GM19324 (cell line): ENCODE data around the gene SHD.
"Not testable (repeated sequence)": the region's sequence is repeated elsewhere in the genome, so short reads cannot be mapped to it uniquely, and the experiment has no call there.

Source experiments
- ATAC-seq: cut with Tn5 transposase; IDR thresholded peaks from one replicate; pipeline ENCODE4 v1.9.1; 2021; ENCODE audit warnings: mild to moderate bottlenecking, moderate library complexity; ENCODE audit not compliant: unreplicated experiment, low FRiP score

Gene SHD

DNA sequence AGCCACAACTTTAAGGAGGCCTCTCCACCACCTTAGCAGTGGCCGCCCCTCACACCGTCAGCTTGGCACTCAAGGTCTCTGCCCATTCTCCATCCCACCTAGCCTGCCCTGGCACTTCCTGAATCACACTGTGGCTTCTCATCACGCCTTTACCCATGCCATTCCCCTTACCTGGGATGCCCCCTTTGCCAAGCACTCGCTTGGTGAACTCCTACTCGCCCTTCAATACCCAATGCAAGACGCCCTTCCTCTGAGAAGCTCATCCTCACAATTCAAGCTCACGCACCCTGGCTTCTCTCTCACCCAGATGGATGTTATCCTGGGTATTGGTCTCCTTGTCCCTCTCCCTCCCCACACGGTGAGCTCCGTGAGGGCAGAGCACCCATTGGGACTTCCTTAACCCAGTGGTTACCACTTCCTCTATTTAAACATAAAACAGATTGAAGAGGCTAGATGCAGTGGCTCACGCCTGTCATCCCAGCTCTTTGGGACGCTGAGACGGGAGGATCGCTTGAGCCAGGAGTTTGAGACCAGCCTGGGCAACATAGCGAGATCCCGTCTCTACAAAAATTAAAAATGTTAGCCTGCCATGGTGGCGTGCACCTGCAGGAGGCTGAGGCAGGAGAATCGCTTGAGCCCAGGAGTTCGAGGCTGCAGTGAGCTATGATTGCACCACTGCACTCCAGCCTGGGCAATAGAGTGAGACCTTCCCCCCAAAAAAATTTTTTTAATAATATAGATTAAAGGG lies 12.6 kb upstream of the SHD start:
- ATAC-seq, result no peak

- no peak for ATAC-seq
These were observed 11.8 kb upstream of the SHD start for GRCh38 chr19:4267101-4267900.

DNA sequence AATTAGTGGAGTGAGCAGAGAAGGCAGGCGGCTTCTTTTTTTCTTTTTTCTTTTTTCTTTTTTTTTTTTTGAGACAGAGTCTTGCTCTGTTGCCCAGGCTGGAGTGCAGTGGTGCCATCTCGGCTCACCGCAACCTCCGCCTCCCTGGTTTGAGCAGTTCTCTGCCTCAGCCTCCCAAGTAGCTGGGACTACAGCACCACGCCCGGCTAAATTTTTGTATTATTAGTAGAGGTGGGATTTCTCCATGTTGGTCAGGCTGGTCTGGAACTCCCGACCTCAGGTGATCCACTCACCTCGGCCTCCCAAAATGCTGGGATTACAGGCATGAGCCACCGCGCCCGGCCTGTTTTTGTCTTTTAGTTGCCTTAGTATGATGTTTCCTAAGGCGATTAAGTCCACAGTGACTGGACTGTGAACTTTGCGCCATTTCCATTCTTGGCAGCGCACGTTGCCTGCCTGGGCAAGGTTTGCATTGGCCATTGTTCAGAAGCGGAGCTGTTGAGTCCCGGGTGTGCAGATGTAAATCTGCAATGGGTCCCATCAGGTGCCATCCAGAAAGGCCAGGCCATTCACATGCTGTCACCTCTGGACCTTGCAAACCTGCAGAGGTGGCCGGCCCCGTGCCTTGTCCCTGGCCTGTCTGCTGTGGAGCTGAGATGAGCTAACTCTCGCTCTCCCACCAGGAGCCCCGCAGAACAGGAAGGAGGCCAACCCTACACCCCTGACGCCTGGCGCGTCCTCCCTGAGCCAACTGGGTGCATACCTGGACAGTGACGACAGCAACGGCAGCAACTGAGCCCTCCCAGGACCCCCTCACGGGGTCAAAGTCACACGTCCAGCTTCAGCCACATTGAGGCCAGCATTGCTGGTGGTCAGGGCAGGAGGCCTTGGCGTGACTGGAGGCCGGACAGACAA lies 10.9 kb upstream of the SHD start:
- ATAC-seq, result no peak

- no peak for ATAC-seq
These were observed 10.1 kb upstream of the SHD start for GRCh38 chr19:4268816-4269430.

DNA sequence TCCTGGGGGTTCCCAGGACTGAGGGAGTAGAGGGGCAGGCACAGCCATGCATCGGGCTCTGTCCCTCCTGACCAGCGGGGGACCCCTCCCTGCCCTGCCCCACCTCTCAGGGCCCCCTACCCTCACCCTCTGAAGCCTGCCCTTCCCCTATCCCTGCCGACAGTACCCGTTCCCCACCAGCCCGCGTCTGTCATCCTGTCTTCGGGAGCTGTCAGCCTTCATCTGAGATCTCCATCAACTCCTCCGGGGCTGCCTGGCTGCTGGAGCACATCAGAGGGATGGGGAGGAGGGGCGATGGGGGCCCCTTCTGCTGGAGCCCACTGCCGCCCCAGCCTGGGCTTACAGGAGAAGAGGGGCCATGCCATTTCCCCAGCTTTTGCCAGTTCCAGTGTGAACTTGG lies 6.2 kb upstream of the SHD start:
- ATAC-seq, result no peak

GRCh38 chr19:4274321-4274686 lies 4.8 kb upstream of the SHD start:
- not testable (repeated sequence) for ATAC-seq

DNA sequence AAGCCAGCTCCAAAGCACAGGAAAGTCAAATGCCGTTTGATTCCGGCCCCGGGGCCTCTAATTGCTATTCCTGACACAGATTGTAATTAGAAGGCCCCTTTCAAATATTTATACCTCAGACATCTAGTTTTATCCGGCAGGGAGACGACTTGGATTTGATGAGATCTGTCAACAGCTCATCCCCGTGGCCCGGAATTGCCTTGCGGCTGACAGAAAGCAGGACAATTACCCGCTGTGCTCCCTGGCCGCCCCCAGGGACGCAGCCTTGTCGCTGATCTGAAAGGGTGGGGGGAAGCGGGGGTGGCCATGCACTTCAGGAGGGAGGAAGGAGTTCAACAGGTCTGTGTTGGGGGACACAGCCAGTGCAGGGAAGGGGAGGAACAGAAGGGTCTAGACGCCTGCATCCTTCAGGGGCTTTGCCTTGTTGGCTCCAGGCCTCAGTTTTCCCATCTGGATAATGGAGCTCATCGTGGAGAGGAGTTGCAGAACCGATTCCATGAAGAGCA lies 1.8 kb upstream of the SHD start:
- ATAC-seq, result no peak

- no peak for ATAC-seq
These were observed 1.1 kb upstream of the SHD start for GRCh38 chr19:4278010-4278409.

- no peak for ATAC-seq
These were observed 132 bp downstream of the SHD start for GRCh38 chr19:4279267-4279529.

DNA sequence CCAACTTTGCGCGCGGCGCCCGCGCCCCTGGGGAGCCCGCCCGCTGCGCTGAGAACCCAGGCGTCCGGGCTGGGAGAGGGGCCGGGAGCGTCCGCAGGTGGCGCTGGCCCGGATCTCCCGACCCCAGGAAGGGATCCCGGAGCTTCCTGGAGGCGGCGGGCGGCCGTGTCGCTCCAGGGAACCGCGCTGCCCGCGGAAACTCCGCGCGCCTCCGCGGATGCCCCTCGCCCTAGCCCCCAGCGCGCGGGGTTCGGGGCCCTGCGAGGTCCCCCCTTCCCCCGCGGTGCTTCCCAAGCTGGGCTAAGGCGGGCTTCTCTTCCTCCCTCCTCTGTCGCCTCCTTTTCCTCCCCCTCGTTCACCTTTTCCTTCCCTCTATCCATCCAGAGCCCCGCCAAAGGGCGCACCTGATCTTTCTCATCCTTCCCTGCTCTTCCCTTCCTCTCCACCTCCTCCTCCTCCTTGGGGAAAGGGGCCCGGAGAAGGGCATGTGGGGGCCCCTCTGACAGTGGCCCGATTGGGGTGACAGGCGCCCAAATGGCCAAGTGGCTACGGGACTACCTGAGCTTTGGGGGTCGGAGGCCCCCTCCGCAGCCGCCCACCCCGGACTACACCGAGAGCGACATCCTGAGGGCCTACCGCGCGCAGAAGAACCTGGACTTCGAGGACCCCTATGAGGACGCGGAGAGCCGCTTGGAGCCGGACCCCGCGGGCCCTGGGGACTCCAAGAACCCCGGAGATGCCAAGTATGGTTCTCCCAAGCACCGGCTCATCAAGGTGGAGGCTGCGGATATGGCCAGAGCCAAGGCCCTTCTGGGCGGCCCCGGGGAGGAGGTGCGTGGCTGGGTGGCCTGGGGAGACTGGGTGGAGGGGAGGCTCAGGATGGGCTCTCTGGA lies 710 bp downstream of the SHD start:
- ATAC-seq, result no peak

GRCh38 chr19:4284176-4284958 lies 5.3 kb downstream of the SHD start:
- ATAC-seq, result no peak

DNA sequence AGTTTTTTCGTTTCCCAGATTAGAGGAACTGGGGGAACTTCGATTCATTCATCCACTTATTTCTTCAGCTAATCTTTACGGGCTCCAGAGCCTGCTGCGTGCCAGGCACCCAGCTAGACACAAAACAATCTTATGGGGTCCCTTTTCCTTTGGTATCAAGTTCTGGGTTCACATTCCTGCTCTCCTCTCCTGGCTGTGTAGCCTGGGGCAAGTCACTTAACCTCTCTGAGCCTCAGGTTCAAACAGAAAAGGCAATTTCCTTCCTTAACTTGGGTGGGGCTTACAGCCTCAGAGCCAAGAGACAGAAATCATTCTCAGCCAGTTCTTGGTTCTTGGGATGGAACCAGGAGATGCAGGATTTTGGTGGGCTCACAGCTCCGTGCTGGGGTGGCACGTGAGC lies 5.9 kb downstream of the SHD start:
- no peak for ATAC-seq

GRCh38 chr19:4286141-4286540 lies 7.1 kb downstream of the SHD start:
- ATAC-seq, result not testable (repeated sequence)

GRCh38 chr19:4288091-4288777 lies 9.2 kb downstream of the SHD start:
- no peak for ATAC-seq

DNA sequence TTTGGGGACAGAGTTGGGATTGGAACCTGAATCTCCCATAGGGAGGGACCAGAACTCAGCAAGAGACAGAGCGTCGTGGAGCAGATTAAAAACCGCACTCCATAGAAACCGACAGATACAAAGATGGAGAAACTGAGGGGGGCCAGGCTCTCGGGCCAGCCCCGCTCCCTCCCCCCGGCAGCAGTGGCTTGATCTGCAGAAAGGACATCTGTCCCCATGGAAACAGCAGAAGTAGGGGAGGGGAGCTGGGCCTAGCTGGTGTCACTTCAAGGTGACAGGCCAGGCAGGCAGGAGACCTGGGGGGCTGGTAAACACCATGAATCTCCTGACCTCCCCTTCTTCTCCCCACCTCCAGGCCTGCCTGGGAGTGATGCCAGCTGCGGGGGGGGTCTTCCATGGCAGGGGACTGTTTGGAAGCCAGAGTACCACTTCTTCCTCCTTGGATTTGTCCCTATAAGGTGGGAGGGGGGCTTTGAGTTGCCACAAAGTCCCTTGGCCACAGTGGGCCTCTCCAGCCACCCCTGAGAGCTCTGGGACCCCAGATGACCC lies 12.2 kb downstream of the SHD start:
- no peak for ATAC-seq

DNA sequence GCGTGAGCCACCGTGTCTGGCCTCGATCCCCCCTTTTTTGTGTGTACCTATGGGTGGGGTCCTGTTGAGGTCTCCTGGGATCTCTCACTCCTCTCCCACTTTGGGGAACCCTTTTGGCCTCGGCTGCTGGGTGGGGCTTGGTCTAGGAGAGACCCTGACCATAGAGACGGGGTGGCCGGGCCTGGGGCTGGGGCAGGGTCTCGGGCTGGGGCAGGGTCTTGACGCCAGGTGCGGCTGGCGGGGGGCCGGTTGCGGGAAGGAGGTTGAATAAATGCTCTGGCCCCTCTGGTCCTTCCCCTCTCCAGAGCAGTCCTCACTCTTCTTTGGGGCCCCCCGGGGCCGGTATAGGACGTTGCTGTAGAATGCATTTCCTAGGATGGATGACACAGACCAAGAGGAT lies 13.4 kb downstream of the SHD start:
- ATAC-seq, result no peak

DNA sequence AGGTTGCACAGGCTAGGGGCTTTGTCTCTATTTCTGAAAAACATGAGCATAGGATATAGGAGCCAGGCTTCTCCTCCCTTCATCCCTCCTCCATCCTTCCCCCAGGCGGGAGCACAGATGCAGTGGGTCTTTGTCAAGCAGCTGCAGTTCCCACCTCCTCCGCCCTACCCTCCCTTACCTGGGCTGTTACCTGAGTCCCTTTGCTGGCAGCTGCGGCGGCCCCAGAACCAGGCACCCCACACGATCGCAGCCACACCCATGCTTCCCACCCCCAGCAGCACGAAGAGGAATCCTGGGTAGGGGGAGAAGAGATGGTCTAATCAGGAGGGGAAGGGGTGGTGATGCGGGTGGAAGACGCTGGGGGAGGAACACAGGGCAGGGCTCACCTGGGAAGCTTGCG lies 15.3 kb downstream of the SHD start:
- no peak for ATAC-seq
